Dermis microvascular lymphatic vessel endothelial cell (primary cell): Measurements from ENCODE around the gene SEC24D. TPM values are rescaled to one million over a fixed set of nuclear protein-coding genes. Genes with fewer than 3 reads are reported as not detected.
A peak's percentile ranks its signal among the peaks of the same experiment; 100 is the strongest.
"Not testable (repeated sequence)": the region's sequence is repeated elsewhere in the genome, so short reads cannot be mapped to it uniquely, and the experiment has no call there.

ENCODE experiments used
- DNase-seq, 2 donors: peaks; one replicate each; pipeline versions ENCODE4 v3.0.0 to v3.0.0-alpha.2; 2010; ENCODE audit warnings: low read depth in 2 of 2
- total RNA-seq: library from RNA; depleted of rRNA; stranded (reverse); fragments of >200 nt; gene quantifications from 2 replicates; pipeline ENCODE4 v1.2.1, GENCODE V29; 2014

SEC24D gene
- total RNA-seq, 1 donor from 2014 or later: 27.3 TPM

DNA sequence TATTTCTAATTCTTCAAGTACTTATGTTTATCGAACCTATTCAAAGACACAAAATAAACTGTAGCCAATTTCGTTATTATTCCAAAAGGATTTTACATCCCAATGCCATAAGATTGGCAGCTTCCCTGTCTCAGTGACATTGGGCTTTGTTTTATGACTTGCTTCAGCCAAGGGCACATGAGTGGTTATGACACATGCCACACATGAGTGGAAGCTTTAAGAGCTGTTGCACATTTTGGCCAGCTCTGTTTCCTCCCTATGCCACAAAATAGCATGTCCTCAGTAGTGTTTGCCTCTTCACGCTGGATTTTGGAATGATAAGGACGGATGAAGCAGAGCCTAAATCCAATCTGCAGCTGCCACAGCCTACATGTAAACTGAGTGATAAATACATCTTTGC lies 21.9 kb downstream of the SEC24D start:
- no peak for DNase-seq

- no peak for DNase-seq
These were observed 22.4 kb downstream of the SEC24D start for GRCh38 chr4:118813561-118813960.

DNA sequence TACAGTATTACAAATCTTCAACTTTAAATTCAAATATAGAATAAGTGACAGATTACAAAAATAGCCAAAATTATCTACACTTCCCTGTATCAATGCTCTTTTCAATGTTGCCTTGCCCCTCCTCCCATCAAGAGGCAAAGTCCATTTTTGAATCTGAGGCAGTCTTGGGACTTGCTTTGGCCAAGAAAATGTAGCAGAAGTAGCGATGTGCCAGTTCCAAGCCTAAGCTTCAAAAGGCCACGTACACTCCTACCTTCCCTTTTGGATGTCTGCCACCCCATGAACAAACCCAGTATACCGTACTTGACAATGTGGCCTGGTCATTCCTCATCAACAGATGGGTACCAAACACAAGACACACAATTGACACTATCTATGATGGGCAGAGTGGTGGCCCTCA lies 24.1 kb downstream of the SEC24D start:
- no peak for DNase-seq

- DNase-seq: no peak
These were observed 24.7 kb downstream of the SEC24D start for GRCh38 chr4:118810991-118811764.

DNA sequence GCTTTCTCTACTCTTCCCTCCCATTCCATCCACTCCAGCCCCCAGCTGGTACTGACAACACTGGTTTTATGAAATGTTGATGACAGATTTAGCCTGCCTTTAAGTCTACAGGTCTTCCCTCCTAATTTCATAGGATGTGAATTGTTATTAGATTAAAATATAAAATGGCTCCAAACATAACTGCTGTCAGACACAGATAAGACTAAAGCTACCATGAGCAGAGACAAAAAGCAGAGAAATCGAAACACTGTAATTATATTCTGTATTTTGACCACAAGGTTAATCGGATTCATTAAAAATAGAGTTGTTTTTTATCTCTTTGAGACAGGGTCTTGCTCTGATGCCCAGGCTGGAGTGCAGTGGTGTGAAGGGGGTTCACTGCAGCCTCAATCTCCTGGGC lies 28.3 kb downstream of the SEC24D start:
- DNase-seq: no peak

DNA sequence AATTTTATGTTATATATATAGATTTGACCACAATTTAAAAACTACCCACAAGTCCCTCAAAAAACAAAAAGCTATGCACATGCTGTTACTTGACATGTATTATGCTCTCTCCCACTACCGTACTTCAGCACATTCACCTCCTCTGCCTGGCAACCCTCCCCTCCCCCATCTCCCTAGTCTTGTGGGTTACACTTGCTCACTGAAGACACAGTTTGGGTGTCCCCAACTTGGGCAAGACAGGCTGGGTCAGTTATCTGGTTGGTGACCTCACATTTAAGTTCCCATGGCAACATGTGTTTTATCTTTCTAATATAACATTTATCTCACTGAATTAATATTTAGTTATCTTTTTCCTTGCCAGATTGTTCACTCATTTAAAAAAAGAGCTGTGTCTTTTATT lies 32.7 kb downstream of the SEC24D start:
- DNase-seq: no peak

GRCh38 chr4:118801895-118802575 lies 33.9 kb downstream of the SEC24D start:
- DNase-seq: no peak

DNA sequence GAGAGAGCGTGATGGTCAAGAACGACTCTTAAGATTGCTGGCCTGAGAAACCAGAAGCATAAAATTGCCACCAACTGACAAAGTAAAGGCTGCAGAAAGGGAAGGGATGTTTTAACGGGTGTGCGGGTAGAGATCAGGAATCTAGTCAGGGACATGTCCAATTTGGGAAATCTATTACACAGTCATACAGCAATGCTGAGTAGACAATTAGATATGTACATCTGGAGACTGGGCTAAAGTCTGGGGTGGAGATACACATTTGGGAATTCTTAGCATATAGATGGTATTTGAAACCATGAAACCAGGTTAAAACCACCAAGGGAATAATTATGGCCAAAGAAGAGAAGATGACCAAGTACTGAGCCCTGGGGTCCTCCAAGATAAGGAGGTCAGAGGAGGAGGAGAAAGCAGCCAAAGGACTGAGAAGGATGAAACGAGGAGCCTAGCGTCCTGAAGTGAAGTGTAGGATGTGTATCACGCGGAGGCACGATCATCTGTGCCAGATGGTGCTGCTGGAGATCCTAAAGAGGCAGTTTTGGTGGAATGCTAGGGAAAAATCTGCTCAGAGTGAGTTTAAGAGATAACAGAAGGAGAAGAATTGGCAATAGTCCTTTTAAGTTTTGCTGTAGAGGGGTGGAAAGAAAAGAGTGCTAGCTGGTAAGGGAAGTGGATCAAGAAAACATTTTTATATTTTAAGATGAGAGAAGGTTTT lies 36.5 kb downstream of the SEC24D start:
- DNase-seq: no peak

GRCh38 chr4:118798658-118799057 lies 37.3 kb downstream of the SEC24D start:
- no peak for DNase-seq

DNA sequence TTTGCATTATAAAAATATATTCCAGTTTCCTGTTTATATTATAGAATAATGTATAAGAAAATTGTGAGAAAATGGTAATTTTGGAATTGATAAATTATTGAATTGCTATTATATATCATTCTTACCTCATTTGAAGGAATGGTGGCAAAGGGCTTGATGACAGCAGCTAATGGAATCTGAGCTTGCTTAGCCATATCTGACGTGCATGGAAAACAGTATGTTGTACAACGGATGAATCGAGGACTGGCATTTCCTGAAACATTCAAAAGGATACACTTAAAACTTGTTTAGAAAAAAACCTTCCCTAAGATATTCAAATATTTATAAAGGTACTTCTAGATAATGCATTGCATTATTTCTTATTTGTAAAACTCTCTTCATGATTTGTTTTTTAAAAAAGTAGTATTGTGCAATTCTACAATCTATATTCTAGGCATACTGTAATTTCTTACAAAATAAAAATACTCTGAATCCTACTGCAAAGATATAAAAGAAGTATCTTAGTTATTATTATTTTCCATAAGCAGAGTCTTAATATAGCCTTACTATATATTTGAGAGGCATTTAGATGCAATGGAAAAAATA lies 38.3 kb downstream of the SEC24D start:
- DNase-seq: peak; percentile 59 to 65

GRCh38 chr4:118791690-118792446 lies 44.1 kb downstream of the SEC24D start:
- DNase-seq: not testable (repeated sequence)

- peak; percentile 46 to 48 for DNase-seq
These were observed 45.4 kb downstream of the SEC24D start for GRCh38 chr4:118790544-118790943.

- no peak for DNase-seq
These were observed 47.0 kb downstream of the SEC24D start for GRCh38 chr4:118788911-118789310.

DNA sequence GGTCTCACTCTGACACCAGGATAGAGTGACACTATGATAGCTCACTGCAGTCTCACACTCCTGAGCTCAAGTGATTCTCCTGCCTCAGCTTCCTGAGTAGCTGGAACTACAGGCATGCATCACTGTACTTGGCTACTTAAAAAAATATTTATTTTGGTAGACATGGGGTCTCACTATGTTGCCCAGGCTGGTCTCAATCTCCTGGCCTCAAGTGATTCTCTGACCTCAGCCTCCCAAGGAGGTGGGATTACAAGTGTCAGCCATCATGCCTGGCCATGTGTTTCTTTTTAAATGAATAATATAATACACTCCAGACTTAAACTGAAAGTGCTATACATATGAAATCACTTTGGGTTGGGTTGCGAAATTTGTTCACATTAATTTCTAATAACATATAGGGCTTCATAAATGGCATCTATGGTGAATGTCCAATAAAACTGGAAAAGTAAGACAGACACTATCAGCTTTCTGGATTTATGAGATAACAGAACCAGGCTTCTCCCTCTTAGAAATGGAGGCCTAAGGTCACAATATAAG lies 48.0 kb downstream of the SEC24D start:
- no peak for DNase-seq

DNA sequence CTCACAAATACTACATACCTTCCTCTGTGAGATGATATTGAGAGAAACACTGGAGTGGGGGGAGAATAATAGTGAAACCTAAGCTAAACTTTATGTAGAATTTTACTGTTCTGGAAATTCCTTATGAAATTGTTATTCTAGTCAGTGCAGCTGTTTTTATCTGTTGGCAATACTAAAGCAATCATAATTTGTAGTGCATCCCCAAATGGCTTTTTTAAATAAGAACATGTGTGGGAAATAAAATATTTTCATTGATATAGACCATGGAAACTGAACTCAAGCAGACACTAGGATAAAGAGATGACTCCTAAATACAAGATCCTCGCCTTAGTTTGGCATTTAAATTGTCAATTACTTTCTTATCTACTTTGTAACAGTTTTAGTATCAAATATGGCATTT lies 51.1 kb downstream of the SEC24D start:
- no peak for DNase-seq

DNA sequence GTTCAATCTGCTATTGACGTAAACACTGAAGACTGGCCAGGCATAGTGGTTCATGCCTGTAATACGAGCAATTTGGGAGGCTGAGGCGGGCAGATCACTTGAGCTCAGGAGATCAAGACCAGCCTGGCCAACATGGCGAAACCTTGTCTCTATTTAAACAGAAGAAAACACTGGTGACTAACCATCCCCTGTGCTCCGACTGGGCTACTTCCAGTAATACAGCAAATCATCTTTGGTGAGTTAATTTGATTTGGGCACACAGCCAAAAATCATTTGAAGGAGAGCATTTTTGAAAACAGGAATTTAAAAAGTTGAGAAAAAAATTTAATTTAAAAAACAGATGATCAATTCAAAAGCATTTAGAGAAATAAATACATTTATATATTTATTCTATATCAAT lies 52.0 kb downstream of the SEC24D start:
- DNase-seq: peak in 1 of 2 donors; percentile 30

GRCh38 chr4:118782886-118783285 lies 53.0 kb downstream of the SEC24D start:
- not testable (repeated sequence) for DNase-seq

DNA sequence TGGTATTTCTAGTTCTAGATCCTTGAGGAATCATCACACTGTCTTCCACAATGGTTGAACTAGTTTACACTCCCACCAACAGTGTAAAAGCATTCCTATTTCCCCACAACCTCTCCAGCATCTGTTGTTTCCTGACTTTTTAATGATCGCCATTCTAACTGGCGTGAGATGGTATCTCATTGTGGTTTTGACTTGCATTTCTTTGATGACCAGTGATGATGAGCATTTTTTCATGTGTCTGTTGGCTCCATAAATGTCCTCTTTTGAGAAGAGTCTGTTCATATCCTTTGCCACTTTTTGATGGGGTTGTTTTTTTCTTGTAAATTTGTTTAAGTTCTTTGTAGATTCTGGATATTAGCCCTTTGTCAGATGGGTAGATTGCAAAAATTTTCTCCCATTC lies 58.3 kb downstream of the SEC24D start:
- not testable (repeated sequence) for DNase-seq

DNA sequence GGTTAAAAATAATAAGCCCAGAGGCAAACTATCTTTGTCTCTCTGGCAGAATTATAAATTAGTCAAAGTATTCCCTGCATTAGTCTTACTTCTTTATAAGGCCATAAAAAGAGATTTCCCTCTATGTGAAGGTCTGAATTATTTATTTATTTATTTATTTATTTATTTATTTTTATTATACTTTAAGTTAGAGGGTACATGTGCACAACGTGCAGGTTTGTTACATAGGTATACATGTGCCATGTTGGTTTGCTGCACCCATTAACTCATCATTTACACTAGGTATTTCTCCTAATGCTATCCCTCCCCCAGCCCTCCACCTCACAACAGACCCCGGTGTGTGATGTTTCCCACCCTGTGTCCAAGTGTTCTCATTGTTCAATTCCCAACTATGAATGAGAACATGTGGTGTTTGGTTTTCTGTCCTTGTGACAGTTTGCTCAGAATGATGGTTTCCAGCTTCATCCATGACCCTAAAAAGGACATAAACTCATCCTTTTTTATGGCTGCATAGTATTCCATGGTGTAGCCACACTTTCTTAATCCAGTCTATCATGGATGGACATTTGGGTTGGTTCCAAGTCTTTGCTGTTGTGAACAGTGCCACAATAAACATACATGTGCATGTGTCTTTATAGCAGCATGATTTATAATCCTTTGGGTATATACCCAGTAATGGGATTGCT lies 58.8 kb downstream of the SEC24D start:
- not testable (repeated sequence) for DNase-seq

- DNase-seq: no peak
These were observed 59.6 kb downstream of the SEC24D start for GRCh38 chr4:118776157-118776954.
